CD4-positive, alpha-beta T cell treated with Interleukin-12 subunit alpha and Interleukin-12 subunit beta, for 1 hour (primary cell): ENCODE data around the gene DLG2.

Experiments
- DNase-seq: peaks from one replicate; pipeline ENCODE4 v3.0.0-alpha.2; 2020

DLG2 gene

GRCh38 chr11:84524422-84525051, 1102.6 kb downstream of the DLG2 start:
- DNase-seq: no peak

DNA sequence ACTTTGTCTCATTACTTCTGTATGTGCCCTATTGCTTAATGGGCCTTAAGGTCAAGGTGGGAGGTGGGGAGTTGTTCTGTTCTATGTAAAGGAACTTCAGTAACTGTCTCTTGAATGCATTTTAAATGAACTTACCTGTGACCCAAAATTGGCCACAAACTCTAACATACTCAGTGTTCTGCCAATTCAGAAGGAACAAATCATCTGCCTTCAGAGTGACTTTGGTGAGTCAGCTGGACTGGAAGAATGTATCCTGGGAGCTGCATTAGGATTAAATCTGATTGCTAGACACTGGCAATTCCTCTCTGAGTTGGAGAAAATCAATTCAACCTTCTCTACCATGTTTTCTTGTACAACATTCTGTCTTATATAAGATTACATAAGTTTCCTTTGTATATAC, 1104.8 kb downstream of the DLG2 start:
- DNase-seq: no peak

DNA sequence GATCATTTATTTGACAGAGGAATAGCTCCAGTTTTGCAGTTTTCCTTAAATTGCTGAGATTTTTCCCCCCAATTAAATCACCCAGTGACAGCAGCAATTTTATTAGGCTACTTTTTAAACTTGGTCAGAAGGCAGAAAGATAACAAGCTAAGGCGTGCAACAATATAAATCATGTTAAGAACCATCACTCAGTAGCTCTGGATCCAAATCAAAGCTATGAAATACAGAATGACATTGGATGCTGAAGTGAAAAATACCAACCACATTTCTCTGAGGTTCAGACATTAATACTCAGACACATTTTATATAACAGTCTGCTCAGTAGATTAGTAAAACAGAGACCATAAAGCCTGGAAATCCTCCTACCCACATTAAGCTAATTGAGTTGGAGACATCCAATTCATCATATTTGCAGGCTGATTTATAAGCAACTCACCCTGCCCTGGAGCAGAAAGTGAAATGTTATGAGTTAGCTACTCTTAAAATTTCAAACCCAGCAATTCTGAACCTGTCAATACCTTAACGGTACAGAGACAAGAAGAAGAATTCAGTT, 1108.4 kb downstream of the DLG2 start:
- DNase-seq: no peak

GRCh38 chr11:84514436-84514835, 1112.7 kb downstream of the DLG2 start:
- no peak for DNase-seq

DNA sequence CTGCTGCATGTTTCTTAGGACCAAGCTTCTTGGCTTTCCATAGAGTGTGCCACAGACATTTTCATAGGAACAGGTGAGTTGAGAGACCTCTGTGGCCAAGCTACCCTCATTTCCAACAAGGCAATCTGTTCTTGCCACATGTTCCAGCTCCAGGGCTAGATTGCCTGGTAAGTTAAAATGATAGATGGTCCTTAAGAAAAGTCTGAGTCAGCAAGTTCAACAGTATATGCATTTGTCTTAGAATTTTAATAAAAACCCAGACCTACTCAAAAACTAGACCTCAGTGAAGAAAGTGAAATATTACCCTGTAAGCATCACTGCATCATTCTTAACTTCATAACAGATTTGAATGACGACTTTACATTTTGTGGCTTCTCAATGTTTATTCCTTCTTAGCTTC, 1123.6 kb downstream of the DLG2 start:
- DNase-seq: no peak

DNA sequence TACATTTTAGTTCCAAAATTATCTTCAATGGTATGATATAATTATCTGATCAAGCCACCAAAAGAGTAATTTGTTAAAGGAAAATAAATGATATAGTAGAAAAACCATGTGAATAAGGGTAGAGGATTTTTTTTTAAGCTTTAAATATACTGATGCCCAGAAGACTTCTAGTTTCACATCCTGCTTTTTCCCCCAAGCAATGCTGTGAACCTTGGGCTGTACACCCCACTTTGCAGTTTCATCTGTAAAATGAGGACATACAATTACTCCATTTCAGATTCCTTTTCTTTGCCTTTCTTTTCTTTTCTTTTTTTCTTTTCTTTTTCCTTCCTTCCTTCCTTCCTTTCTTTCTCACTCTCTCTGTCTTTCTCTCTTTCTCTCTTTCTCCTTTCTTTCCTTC, 1125.4 kb downstream of the DLG2 start:
- DNase-seq: no peak

DNA sequence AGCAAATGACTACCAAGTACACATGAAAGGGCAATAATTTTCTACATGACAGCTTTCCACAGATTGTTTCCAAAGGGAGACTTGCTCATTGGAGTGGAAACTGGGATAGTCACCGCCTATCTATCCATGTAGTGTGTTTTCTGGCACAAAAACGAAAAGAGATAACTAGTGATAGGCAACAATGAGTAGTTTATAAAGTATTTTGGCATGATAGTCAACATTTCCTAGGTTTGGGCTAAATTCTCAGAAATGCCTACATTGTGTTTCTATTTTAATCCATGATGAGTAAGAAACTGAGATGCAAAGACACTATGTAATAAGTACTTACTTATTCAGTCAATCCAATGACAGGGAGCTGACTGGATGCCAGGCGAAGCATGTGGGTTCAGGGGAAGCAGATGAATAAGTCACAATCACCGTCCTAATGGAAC, 1129.1 kb downstream of the DLG2 start:
- DNase-seq: no peak

GRCh38 chr11:84497181-84497580, 1130.0 kb downstream of the DLG2 start:
- no peak for DNase-seq

- no peak for DNase-seq
Measured at GRCh38 chr11:84496122-84496521, 1131.0 kb downstream of the DLG2 start.

DNA sequence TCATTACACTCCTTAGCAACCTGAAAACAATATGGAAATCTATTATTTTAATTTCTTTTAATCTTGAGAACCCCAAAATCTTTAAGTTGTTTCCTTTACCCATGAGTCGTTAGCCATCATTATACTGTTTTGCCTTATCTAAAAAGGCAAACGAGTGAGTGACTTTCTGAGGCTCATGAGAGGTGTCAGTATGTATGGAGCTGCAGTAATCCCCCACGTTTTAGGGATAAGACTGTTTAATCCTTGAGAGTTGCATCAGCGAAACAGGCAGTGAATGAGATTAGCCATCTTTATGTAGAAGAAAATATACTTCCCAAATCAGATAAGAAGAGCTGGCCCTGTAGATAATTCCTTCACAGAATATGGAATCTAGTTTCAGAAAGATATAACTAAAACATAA, 1147.0 kb downstream of the DLG2 start:
- DNase-seq: no peak

DNA sequence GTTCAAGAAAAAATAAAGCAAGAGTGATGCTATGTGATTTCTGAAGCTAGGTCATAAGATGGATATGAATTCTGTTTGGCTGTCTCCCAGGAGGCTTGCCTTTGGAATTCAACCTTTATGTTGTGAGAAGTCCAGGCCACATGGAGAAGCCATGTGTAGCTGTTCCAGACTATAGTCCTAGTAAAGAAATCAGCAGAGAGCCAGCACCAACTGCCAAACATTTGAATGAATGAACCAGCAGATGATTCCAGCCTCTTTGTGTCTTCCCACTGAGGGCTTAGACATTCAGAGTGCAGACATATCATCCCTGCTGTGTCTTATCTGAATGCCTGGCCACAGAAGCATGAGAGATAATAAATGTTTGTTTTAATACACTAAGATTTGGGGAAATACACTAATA, 1150.6 kb downstream of the DLG2 start:
- DNase-seq: no peak

DNA sequence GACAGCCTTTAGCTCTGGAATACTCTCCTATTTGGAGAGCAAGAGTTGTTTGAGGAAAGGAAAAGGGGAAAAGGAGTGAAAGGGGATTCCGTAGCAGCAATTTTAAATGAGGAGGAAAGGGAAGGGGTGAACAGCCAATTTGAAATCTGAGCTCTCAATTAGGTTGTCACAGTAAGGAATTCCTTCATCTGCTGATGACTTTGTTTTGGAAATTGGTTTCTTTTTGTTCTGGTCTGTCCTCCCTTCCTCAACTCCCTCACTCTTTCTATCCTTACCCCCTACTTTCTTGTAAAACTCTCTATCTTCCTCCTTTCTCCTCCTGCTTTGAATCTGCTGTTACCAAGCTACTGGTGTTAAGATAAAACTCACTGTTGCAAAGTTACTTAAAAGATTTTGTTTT, 1155.6 kb downstream of the DLG2 start:
- DNase-seq: no peak

DNA sequence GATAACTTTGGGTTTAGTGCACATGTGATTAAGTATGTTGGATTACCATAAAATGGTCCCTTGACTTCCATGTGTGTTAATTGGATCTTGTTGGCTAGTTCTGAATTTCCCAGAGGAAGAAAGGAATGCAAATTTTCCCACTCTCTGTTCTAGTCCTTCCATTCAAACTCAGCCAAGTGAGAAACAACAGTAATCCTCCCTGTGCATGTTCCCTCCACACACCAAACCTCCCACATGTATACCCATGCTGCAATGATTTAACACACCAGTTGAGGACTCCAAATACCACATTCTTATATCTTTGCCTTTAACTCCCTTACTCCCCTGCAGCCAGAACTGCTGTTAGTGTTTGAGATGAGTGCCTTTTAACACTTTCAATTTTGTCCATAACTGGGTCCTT, 1158.9 kb downstream of the DLG2 start:
- no peak for DNase-seq

DNA sequence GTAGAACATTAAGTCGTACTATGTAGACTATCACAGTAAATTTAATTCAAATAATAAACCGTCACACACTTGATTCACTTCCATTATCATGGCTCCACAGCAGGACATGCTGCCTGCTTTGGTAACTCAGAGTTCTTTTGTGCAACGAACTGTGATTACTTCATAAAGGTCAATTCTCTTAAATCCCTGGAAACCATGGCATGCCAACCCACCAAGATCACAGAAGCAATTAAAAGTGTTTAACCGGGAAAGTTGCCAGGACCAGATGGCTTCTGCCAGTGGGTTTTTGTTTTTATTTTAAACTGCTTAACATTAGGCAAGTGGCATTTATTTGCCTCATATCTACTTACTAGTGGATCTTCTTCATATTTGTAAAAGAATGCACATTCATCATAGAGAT, 1162.1 kb downstream of the DLG2 start:
- DNase-seq: no peak

DNA sequence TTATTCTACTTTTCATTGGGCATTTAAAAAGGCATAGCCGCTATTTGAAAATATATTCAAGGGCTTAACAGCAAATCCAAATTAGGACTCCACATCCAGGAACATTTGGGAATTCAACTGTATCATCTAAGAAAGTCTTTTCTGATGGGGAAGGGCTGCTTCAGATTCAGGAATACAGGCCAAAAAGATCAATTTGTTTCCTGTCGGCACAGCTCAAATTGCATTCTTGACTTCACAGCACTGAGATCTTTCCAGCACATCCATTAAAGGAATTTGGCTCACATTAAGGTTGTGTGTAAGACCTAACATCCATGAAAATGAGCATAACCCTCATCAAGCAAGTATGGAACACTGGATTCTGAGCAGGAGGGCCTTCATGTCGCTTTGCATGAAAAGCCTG, 1171.5 kb downstream of the DLG2 start:
- DNase-seq: no peak

GRCh38 chr11:84452211-84452610, 1174.9 kb downstream of the DLG2 start:
- DNase-seq: no peak

- DNase-seq: no peak
Measured at GRCh38 chr11:84438565-84438964, 1188.6 kb downstream of the DLG2 start.

GRCh38 chr11:84437071-84437980, 1189.8 kb downstream of the DLG2 start:
- no peak for DNase-seq

- no peak for DNase-seq
Measured at GRCh38 chr11:84430661-84431060, 1196.5 kb downstream of the DLG2 start.

- no peak for DNase-seq
Measured at GRCh38 chr11:84425673-84426072, 1201.5 kb downstream of the DLG2 start.

DNA sequence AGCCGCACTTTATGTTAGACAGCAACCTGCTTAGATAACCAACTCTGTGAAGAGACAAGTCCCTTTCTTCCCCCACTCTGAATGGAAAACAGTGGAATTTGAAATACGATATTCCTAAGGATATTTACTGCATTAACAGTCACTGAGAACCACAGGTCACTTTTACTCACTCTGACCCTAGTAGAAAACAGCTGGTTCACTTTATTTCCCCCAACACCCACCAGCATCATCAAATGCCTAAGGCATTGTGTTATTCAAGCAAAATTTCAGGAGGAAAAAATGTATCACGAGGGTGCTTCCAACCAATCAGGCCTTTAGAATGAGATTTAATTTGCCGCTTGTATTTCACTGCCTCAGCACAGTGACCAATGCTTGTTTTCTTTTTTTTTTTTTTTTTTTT, 1206.9 kb downstream of the DLG2 start:
- no peak for DNase-seq

DNA sequence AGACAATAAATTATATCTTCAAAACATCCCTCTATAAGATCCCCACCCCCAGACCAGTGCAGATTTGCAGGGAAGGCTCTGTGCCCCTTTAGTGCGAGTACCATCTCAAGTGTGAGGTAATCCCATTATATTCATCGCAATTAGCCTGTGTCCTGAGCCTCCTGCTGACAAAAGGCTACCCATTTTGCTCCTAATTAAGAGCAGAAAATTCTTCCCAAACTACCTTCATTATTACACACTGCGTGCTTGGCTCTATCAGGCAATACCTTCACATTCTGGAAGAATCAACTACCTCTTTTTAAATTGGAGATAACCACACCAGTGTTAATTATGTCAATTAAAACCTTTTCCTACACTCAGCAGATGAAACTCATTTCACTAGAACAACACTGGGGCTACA, 1207.5 kb downstream of the DLG2 start:
- DNase-seq: no peak

DNA sequence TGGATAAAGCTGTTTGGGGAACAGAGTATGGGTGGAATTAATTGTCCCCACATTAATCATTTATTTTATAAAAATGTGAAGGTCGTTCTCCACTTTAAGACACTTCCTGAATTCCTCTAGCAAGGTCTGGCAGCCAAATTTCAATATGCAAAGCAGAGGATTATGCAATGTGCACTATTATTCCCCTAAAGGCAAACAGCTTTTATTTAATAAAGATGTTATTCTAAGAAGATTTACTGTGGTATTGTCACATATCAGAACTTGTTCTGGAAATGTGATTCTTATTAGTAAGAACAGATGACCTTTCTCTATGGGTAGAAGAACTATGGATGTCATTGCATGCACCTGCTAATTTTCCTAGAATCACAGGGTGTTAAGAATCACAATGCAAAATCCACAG, 1212.2 kb downstream of the DLG2 start:
- DNase-seq: no peak

DNA sequence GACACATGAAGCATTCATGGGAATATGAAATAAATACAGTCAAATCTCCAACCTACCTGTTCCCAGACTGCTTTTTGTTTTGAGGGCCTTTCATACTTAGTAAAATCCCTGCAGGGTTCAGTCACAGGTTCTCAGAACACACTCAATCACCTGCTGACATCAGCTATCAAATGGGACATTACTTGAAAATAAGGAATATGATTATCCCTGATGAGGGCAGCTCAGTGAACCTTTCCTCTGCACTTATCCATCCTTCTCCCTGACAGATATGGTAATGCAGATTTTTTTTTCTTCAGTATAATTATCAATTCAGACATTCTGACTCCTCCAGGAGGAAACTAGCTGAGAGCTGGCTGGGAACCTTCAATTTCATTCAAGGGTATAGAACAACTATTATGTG, 1213.6 kb downstream of the DLG2 start:
- no peak for DNase-seq
